Spleen (tissue), 7 donors: ENCODE data around the gene TMEM61.

ENCODE experiments used
- POLR2A ChIP-seq, 3 donors: fragments of 450-650 bp; IDR thresholded peaks; one replicate each; pipeline ENCODE4 v1.5.1; 2017; ENCODE audit warnings: antibody characterized with exemption in 3 of 3, mild to moderate bottlenecking in 1 of 3
- TF ChIP-seq, protein P1 (sequence below), 11 experiments: fragments of 200-600 bp in 7 of 11; fragments of 450-650 bp in 4 of 11; sonication (generic) in 4 of 11; IDR thresholded peaks in 8 of 11; conservative IDR thresholded peaks in 3 of 11; 1 replicate in 7 of 11; 2 replicates in 4 of 11; pipeline versions ENCODE4 v1.4.0 to v1.8.0; 2016 to 2021; ENCODE audit warnings: antibody characterized with exemption in 11 of 11, inconsistent platforms in 4 of 11, mild to moderate bottlenecking in 1 of 11
- donor health status: DM: no; HTN: no; CAD: no; lungs with moderate emphysema.
- donor health status: DM: no; HTN: no; CAD: no.
- donor health status: DM: no; HTN: no; CAD: no.

DNA sequence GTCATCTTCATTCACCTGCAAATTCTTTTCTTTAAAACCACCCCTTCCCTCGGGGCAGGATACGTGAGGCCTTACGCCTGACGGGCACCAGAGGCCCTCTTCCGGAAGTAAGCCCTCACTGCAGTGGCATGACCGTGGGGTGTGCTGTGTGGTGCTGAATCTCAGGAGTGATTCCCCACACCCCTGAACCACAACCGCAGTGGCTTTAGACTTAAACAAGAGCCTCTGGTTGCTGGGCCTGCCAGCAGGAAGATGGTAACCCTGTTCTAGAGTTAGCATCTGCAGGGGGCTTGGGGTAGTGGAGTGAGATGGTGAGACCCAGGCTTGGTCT, 30.4 kb downstream of the TMEM61 start:
- TF ChIP-seq, protein P1, sequence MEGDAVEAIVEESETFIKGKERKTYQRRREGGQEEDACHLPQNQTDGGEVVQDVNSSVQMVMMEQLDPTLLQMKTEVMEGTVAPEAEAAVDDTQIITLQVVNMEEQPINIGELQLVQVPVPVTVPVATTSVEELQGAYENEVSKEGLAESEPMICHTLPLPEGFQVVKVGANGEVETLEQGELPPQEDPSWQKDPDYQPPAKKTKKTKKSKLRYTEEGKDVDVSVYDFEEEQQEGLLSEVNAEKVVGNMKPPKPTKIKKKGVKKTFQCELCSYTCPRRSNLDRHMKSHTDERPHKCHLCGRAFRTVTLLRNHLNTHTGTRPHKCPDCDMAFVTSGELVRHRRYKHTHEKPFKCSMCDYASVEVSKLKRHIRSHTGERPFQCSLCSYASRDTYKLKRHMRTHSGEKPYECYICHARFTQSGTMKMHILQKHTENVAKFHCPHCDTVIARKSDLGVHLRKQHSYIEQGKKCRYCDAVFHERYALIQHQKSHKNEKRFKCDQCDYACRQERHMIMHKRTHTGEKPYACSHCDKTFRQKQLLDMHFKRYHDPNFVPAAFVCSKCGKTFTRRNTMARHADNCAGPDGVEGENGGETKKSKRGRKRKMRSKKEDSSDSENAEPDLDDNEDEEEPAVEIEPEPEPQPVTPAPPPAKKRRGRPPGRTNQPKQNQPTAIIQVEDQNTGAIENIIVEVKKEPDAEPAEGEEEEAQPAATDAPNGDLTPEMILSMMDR (IDR thresholded peaks at IDR 0.05 in 8 of 11, conservative IDR thresholded peaks at IDR 0.05 in 3 of 11): no peak
- no peak for TF ChIP-seq POLR2A (IDR thresholded peaks at IDR 0.05)
